NK-92 treated with Interleukin-12 subunit alpha and Interleukin-12 subunit beta, amount 100 ng/mL, for 24 hours (cell line): ENCODE results near the gene ERBB4.

ENCODE experiments used
- DNase-seq: peaks from one replicate; lab custom pipeline; 2025; lab: John Stamatoyannopoulos, UW

Gene ERBB4

GRCh38 chr2:211408483-211408891 is 1130.1 kb downstream of the ERBB4 start:
- DNase-seq: no peak

GRCh38 chr2:211407076-211407475 is 1131.5 kb downstream of the ERBB4 start:
- no peak for DNase-seq

GRCh38 chr2:211405036-211405435 is 1133.6 kb downstream of the ERBB4 start:
- DNase-seq: no peak

GRCh38 chr2:211404098-211404497 is 1134.5 kb downstream of the ERBB4 start:
- no peak for DNase-seq

- no peak for DNase-seq
Observed at GRCh38 chr2:211401328-211401727, 1137.3 kb downstream of the ERBB4 start.

- no peak for DNase-seq
Observed at GRCh38 chr2:211397764-211398163, 1140.8 kb downstream of the ERBB4 start.

GRCh38 chr2:211396815-211397214 is 1141.8 kb downstream of the ERBB4 start:
- no peak for DNase-seq

- DNase-seq: no peak
Observed at GRCh38 chr2:211391189-211391567, 1147.4 kb downstream of the ERBB4 start.

- DNase-seq: no peak
Observed at GRCh38 chr2:211390536-211391188, 1147.9 kb downstream of the ERBB4 start.

- DNase-seq: no peak
Observed at GRCh38 chr2:211387734-211388133, 1150.9 kb downstream of the ERBB4 start.

- DNase-seq: no peak
Observed at GRCh38 chr2:211380041-211380440, 1158.6 kb downstream of the ERBB4 start.

- DNase-seq: no peak
Observed at GRCh38 chr2:211376410-211376809, 1162.2 kb downstream of the ERBB4 start.

- DNase-seq: no peak
Observed at GRCh38 chr2:211373203-211373602, 1165.4 kb downstream of the ERBB4 start.

GRCh38 chr2:211371465-211371864 is 1167.1 kb downstream of the ERBB4 start:
- no peak for DNase-seq

GRCh38 chr2:211368467-211368866 is 1170.1 kb downstream of the ERBB4 start:
- DNase-seq: no peak

- no peak for DNase-seq
Observed at GRCh38 chr2:211367711-211368110, 1170.9 kb downstream of the ERBB4 start.

- no peak for DNase-seq
Observed at GRCh38 chr2:211367293-211367692, 1171.3 kb downstream of the ERBB4 start.

- DNase-seq: no peak
Observed at GRCh38 chr2:211364911-211365310, 1173.7 kb downstream of the ERBB4 start.

GRCh38 chr2:211361383-211361782 is 1177.2 kb downstream of the ERBB4 start:
- no peak for DNase-seq

- DNase-seq: no peak
Observed at GRCh38 chr2:211359347-211359746, 1179.3 kb downstream of the ERBB4 start.

- no peak for DNase-seq
Observed at GRCh38 chr2:211358504-211358903, 1180.1 kb downstream of the ERBB4 start.

GRCh38 chr2:211354481-211354880 is 1184.1 kb downstream of the ERBB4 start:
- no peak for DNase-seq

- no peak for DNase-seq
Observed at GRCh38 chr2:211351987-211352386, 1186.6 kb downstream of the ERBB4 start.

- no peak for DNase-seq
Observed at GRCh38 chr2:211349031-211349430, 1189.6 kb downstream of the ERBB4 start.
